Measurements from ENCODE around the gene FZD2. TPM values are rescaled to one million over a fixed set of nuclear protein-coding genes. Genes with fewer than 3 reads are reported as not detected.
A peak's percentile ranks its signal among the peaks of the same experiment; 100 is the strongest.

Gene FZD2
- total and polyA plus RNA-seq, 9 of the 15 experiments (the other 6 are each of a cell fraction or from before 2014, with no cell fraction given), result 0.03 to 4.5 (median 1.1) TPM; not detected in 1

GRCh38 chr17:44575403-44575802, 18.1 kb downstream of the FZD2 start:
- Histone ChIP-seq H3K79me2 (ENCODE audit: control insufficient read depth, insufficient read depth, low read length) (no peaks in the 10 kb centered on the region), H3K4me3 (no peak overlapping the region), H3K27ac (ENCODE audit: extremely low read depth, low read depth, low read length) (no peak overlapping the region), H3K4me1 (replicated peaks in 1 of 2; ENCODE audit: control insufficient read depth in 2 of 2, insufficient read depth in 2 of 2, low read length in 2 of 2) (peaks cover 0 to 2% of the 10 kb centered on the region in 2 experiments; a peak in 1 of 5 replicates), H3K27me3 (ENCODE audit: control insufficient read depth in 2 of 2, insufficient read depth in 2 of 2, low read length in 2 of 2) (peaks cover 18 to 20% of the 10 kb centered on the region in 2 experiments; a peak in 3 of 5 replicates), H3K4me2 (ENCODE audit: insufficient read depth, low read length) (no peak overlapping the region), H3K9ac (ENCODE audit: insufficient read depth in 1 of 2, low read depth in 2 of 2, low read length in 2 of 2) (no peak overlapping the region), H3K9me1 (ENCODE audit: control insufficient read depth, insufficient read depth, low read length) (no peaks in the 10 kb centered on the region), H4K20me1 (replicated peaks; ENCODE audit: control insufficient read depth, insufficient read depth, low read length) (no peaks in the 10 kb centered on the region), H2AFZ (ENCODE audit: low read depth, low read length) (no peak overlapping the region), H3K9me3 (replicated peaks; ENCODE audit: control insufficient read depth, insufficient read depth, low read depth, low read length) (no peaks in the 10 kb centered on the region), H3K36me3 (ENCODE audit: control insufficient read depth, insufficient read depth, low read length) (no peaks in the 10 kb centered on the region)
- POLR2A ChIA-PET, result no interaction called here
- in situ Hi-C loops (cut with MboI), result no loop called here
- ATAC-seq, result no peak
- BruUV-seq (replicated peaks), result no TSS peak
- no peak for DNase-seq (ENCODE audit: extremely low read depth in 1 of 4, low spot score in 3 of 4)
- intact Hi-C loops (cut with micrococcal nuclease), result no loop called here
- CTCF ChIA-PET (ENCODE audit: low intra/inter-chr PET ratio), result no interaction called here
- WGBS (ENCODE audit: insufficient coverage, low coverage, missing lambda C conversion rate), result 0% methylated on average over 2 of the region's 2 CpGs
- FAIRE-seq, result no peak
- peak; percentile 57 for TF ChIP-seq TCF3 (CRISPR knock-in tag; IDR thresholded peaks at IDR 0.05)
- TF ChIP-seq ZNF212 (CRISPR knock-in tag; IDR thresholded peaks at IDR 0.05), result no peak
- TF ChIP-seq ZNF174 (CRISPR knock-in tag; IDR thresholded peaks at IDR 0.05), result no peak
- no peak for TF ChIP-seq BRD9 (IDR thresholded peaks at IDR 0.05; ENCODE audit: low read depth, partially characterized antibody)
- no peak for TF ChIP-seq ZNF239 (CRISPR knock-in tag; IDR thresholded peaks at IDR 0.05)
- peak; percentile 41 for TF ChIP-seq CBFA2T2 (conservative IDR thresholded peaks at IDR 0.05)
- TF ChIP-seq, protein P1, sequence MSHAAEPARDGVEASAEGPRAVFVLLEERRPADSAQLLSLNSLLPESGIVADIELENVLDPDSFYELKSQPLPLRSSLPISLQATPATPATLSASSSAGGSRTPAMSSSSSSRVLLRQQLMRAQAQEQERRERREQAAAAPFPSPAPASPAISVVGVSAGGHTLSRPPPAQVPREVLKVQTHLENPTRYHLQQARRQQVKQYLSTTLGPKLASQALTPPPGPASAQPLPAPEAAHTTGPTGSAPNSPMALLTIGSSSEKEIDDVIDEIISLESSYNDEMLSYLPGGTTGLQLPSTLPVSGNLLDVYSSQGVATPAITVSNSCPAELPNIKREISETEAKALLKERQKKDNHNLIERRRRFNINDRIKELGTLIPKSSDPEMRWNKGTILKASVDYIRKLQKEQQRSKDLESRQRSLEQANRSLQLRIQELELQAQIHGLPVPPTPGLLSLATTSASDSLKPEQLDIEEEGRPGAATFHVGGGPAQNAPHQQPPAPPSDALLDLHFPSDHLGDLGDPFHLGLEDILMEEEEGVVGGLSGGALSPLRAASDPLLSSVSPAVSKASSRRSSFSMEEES (CRISPR knock-in tag; IDR thresholded peaks at IDR 0.05), result peak; percentile 47
- TF ChIP-seq MEF2A (IDR thresholded peaks at IDR 0.05; ENCODE audit: control insufficient read depth, low read depth, low read length), result no peak
- no peak for TF ChIP-seq HDAC3 (IDR thresholded peaks at IDR 0.05; ENCODE audit: borderline replicate concordance, partially characterized antibody)
- TF ChIP-seq ETV6 (IDR thresholded peaks at IDR 0.05; ENCODE audit: borderline replicate concordance in 1 of 2, low read depth in 2 of 2, low read length in 1 of 2), result no peak
- TF ChIP-seq ETV6 (CRISPR knock-in tag; IDR thresholded peaks at IDR 0.05; ENCODE audit: borderline replicate concordance), result no peak
- no peak for TF ChIP-seq MTA2 (IDR thresholded peaks at IDR 0.05; ENCODE audit: low read depth)
- no peak for TF ChIP-seq YY1 (IDR thresholded peaks at IDR 0.05; ENCODE audit: borderline replicate concordance in 1 of 3, control insufficient read depth in 1 of 3, extremely low read depth in 1 of 3, insufficient read depth in 3 of 3, insufficient read length in 1 of 3, insufficient replicate concordance in 2 of 3, low read depth in 1 of 3, low read length in 2 of 3)
- TF ChIP-seq PTTG1 (tag; IDR thresholded peaks at IDR 0.05; ENCODE audit: low read depth), result no peak
- TF ChIP-seq, protein P2, sequence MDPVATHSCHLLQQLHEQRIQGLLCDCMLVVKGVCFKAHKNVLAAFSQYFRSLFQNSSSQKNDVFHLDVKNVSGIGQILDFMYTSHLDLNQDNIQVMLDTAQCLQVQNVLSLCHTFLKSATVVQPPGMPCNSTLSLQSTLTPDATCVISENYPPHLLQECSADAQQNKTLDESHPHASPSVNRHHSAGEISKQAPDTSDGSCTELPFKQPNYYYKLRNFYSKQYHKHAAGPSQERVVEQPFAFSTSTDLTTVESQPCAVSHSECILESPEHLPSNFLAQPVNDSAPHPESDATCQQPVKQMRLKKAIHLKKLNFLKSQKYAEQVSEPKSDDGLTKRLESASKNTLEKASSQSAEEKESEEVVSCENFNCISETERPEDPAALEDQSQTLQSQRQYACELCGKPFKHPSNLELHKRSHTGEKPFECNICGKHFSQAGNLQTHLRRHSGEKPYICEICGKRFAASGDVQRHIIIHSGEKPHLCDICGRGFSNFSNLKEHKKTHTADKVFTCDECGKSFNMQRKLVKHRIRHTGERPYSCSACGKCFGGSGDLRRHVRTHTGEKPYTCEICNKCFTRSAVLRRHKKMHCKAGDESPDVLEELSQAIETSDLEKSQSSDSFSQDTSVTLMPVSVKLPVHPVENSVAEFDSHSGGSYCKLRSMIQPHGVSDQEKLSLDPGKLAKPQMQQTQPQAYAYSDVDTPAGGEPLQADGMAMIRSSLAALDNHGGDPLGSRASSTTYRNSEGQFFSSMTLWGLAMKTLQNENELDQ (CRISPR knock-in tag; IDR thresholded peaks at IDR 0.05; ENCODE audit: borderline replicate concordance), result no peak
- no peak for TF ChIP-seq ZNF780A (CRISPR knock-in tag; IDR thresholded peaks at IDR 0.05)
- TF ChIP-seq TFAM (CRISPR knock-in tag; conservative IDR thresholded peaks at IDR 0.05), result no peak
- TF ChIP-seq SIN3A (IDR thresholded peaks at IDR 0.05; ENCODE audit: borderline replicate concordance in 2 of 2, control insufficient read depth in 1 of 2, low read depth in 2 of 2, low read length in 2 of 2), result no peak
- TF ChIP-seq MBD2 (IDR thresholded peaks at IDR 0.05; ENCODE audit: borderline replicate concordance, low read depth), result no peak
- peak; percentile 72 for TF ChIP-seq CBFA2T3 (IDR thresholded peaks at IDR 0.05)
- TF ChIP-seq JUNB (CRISPR knock-in tag; conservative IDR thresholded peaks at IDR 0.05), result no peak

Measured in K562 (cell line).